ENCODE results near the gene GRK5. TPM values are rescaled to one million over a fixed set of nuclear protein-coding genes. Genes with fewer than 3 reads are reported as not detected.

Gene GRK5
- total RNA-seq, 1 donor from 2014 or later, result 77.6 TPM

DNA sequence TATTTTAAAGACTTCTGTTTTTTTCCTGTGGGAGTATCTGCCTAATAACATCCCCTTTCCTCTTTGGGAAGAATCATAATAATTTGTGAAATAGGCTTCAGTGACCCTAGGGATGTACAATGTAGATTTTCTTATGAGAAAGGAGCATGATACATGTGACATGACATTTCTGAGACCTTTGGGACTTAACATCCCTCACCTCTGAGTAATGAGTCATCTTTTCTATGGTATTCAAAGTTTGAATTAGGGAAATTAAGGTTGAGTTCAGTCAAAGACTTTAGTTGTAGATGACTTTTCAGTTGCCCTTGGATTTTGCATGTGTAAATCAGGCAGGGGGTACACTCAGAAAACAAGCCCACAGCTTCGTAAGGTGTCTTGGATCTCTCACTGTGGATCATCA lies 14.3 kb downstream of the GRK5 start:
- DNase-seq, result no peak
- Mint-ChIP-seq H3K4me1 (ENCODE audit: low read depth, unreplicated experiment) (peaks cover 20% of the 10 kb centered on the region), H3K36me3 (ENCODE audit: unreplicated experiment) (no peaks in the 10 kb centered on the region), H3K9me3 (ENCODE audit: unreplicated experiment) (no peaks in the 10 kb centered on the region), H3K27ac (ENCODE audit: unreplicated experiment) (no peak overlapping the region), H3K27me3 (ENCODE audit: unreplicated experiment) (peaks cover 3% of the 10 kb centered on the region), H3K4me3 (ENCODE audit: unreplicated experiment) (no peak overlapping the region)
- TF ChIP-seq CTCF (IDR thresholded peaks at IDR 0.05; ENCODE audit: partially characterized antibody, unreplicated experiment), result no peak

DNA sequence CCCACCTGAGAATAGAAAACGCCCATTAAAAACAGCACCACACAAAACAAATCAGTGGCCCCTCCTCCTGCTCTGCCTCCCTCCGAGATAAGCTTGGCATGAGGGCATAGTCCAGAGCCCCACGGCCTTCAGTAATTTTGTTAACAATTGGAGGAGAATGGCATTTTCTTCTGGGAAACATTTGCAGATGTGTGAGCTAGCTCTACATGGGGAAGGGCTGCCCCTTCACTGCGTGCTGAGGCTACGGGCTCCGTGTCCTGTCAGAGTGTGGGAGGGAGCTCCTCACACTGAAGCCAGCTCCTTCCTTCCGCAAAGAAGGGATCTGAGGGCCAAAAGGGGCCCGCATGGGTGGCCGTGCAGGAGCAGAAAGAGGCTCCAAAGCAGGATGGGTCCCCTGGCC lies 15.2 kb downstream of the GRK5 start:
- no peaks in the 10 kb centered on the region for H3K36me3 Mint-ChIP-seq (ENCODE audit: unreplicated experiment)
- peaks cover 3% of the 10 kb centered on the region for H3K27me3 Mint-ChIP-seq (ENCODE audit: unreplicated experiment)
- H3K27ac Mint-ChIP-seq (ENCODE audit: unreplicated experiment), result no peak overlapping the region
- TF ChIP-seq CTCF (IDR thresholded peaks at IDR 0.05; ENCODE audit: partially characterized antibody, unreplicated experiment), result no peak
- H3K4me3 Mint-ChIP-seq (ENCODE audit: unreplicated experiment), result no peak overlapping the region
- peaks cover 20% of the 10 kb centered on the region for H3K4me1 Mint-ChIP-seq (ENCODE audit: low read depth, unreplicated experiment)
- H3K9me3 Mint-ChIP-seq (ENCODE audit: unreplicated experiment), result no peaks in the 10 kb centered on the region
- DNase-seq, result no peak

- peaks cover 20% of the 10 kb centered on the region for H3K4me1 Mint-ChIP-seq (ENCODE audit: low read depth, unreplicated experiment)
- H3K27ac Mint-ChIP-seq (ENCODE audit: unreplicated experiment), result no peak overlapping the region
- no peaks in the 10 kb centered on the region for H3K36me3 Mint-ChIP-seq (ENCODE audit: unreplicated experiment)
- TF ChIP-seq CTCF (IDR thresholded peaks at IDR 0.05; ENCODE audit: partially characterized antibody, unreplicated experiment), result no peak
- no peak for DNase-seq
- no peaks in the 10 kb centered on the region for H3K9me3 Mint-ChIP-seq (ENCODE audit: unreplicated experiment)
- no peak overlapping the region for H3K4me3 Mint-ChIP-seq (ENCODE audit: unreplicated experiment)
- peaks cover 3% of the 10 kb centered on the region for H3K27me3 Mint-ChIP-seq (ENCODE audit: unreplicated experiment)
Measured at GRCh38 chr10:119222966-119223386, 15.6 kb downstream of the GRK5 start.

DNA sequence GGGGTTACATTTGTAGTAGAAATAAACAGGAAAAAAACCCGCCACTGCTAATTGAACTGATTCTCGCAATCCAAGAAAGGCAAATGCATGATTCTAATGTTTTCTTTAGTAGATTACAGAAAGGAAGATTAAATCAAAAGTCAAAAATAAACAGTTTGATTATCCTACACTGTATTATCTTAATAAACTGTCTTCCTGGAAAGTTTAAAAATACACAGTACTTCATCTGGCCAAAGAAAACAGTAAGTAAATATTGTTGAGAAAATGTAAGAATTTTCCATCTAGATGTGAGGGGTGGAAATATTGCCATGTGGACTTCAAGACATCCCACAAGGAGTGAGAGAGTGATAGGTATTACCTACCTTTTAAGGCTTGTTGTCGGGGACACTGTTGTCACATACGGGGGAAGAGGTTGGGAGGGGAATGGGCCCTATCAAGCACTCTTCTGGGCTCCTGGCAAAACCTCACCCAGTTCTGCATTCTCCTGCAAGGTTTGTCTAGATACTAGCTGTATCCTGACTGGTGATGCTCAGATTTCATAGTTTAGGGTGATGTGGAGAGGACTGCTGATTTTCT lies 17.8 kb downstream of the GRK5 start:
- Mint-ChIP-seq H3K36me3 (ENCODE audit: unreplicated experiment) (no peaks in the 10 kb centered on the region), H3K4me1 (ENCODE audit: low read depth, unreplicated experiment) (peaks cover 29% of the 10 kb centered on the region), H3K4me3 (ENCODE audit: unreplicated experiment) (no peak overlapping the region), H3K9me3 (ENCODE audit: unreplicated experiment) (no peaks in the 10 kb centered on the region), H3K27me3 (ENCODE audit: unreplicated experiment) (peaks cover 5% of the 10 kb centered on the region), H3K27ac (ENCODE audit: unreplicated experiment) (no peak overlapping the region)
- TF ChIP-seq CTCF (IDR thresholded peaks at IDR 0.05; ENCODE audit: partially characterized antibody, unreplicated experiment), result no peak
- no peak for DNase-seq

- DNase-seq, result no peak
- Mint-ChIP-seq H3K9me3 (ENCODE audit: unreplicated experiment) (peaks cover 2% of the 10 kb centered on the region), H3K36me3 (ENCODE audit: unreplicated experiment) (peaks cover 11% of the 10 kb centered on the region), H3K27me3 (ENCODE audit: unreplicated experiment) (peaks cover 5% of the 10 kb centered on the region), H3K4me1 (ENCODE audit: low read depth, unreplicated experiment) (peaks cover 21% of the 10 kb centered on the region), H3K4me3 (ENCODE audit: unreplicated experiment) (no peak overlapping the region), H3K27ac (ENCODE audit: unreplicated experiment) (no peak overlapping the region)
- no peak for TF ChIP-seq CTCF (IDR thresholded peaks at IDR 0.05; ENCODE audit: partially characterized antibody, unreplicated experiment)
Measured at GRCh38 chr10:119227825-119228224, 20.5 kb downstream of the GRK5 start.

Data from glutamatergic neuron (in vitro differentiated cells).